ENCODE results near the gene PPP2R5A.

DNA sequence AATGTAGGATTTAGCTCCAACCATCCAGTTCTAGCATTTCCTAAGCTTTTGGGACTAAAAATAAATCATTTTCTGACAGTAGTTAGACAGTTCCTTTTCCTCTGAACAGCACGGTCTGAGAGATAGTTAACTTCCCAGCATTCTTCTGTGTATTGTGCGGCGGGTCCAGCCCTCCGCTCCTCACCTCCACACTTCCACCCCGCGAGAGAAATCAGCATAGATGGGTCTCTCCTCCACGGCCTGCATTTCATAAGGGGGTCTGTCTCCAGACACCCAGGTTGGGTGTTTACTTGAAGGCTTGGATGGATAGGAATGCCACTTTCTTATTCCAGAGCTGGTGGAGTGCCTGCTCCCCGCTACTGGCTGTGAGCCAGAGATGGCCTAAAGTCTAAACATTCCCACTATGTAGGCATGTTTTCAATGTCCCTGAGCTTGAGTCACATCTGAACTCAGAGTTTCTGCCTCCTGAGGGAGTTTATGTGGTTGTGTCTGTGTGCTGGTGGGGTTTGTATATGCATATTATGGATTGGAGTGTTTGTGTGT, 38.0 kb upstream of the PPP2R5A start:
- TF ChIP-seq POLR2A (IDR thresholded peaks at IDR 0.05) (no peak), EP300 (IDR thresholded peaks at IDR 0.05) (no peak)
- TF ChIP-seq, protein P1, sequence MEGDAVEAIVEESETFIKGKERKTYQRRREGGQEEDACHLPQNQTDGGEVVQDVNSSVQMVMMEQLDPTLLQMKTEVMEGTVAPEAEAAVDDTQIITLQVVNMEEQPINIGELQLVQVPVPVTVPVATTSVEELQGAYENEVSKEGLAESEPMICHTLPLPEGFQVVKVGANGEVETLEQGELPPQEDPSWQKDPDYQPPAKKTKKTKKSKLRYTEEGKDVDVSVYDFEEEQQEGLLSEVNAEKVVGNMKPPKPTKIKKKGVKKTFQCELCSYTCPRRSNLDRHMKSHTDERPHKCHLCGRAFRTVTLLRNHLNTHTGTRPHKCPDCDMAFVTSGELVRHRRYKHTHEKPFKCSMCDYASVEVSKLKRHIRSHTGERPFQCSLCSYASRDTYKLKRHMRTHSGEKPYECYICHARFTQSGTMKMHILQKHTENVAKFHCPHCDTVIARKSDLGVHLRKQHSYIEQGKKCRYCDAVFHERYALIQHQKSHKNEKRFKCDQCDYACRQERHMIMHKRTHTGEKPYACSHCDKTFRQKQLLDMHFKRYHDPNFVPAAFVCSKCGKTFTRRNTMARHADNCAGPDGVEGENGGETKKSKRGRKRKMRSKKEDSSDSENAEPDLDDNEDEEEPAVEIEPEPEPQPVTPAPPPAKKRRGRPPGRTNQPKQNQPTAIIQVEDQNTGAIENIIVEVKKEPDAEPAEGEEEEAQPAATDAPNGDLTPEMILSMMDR (IDR thresholded peaks at IDR 0.05): no peak

All from tibial nerve (tissue), 4 donors.